ENCODE measurements around the gene PIGL. TPM values are rescaled to one million over a fixed set of nuclear protein-coding genes. Genes with fewer than 3 reads are reported as not detected.
"Not testable (repeated sequence)": the region's sequence is repeated elsewhere in the genome, so short reads cannot be mapped to it uniquely, and the experiment has no call there.

Gene PIGL
- total RNA-seq, 1 donor from 2014 or later, result 29.5 TPM

GRCh38 chr17:16293931-16294330 is 76.9 kb downstream of the PIGL start:
- Histone ChIP-seq H3K36me3 (no peaks in the 10 kb centered on the region), H3K4me3 (no peak overlapping the region), H3K27me3 (no peaks in the 10 kb centered on the region), H3K9me3 (no peaks in the 10 kb centered on the region), H3K27ac (no peak overlapping the region), H3K4me1 (no peaks in the 10 kb centered on the region)
- ATAC-seq, result no peak
- DNase-seq, result no peak
- intact Hi-C loops (cut with DNase I), result no loop called here
- no peak for TF ChIP-seq CTCF (IDR thresholded peaks at IDR 0.05)

DNA sequence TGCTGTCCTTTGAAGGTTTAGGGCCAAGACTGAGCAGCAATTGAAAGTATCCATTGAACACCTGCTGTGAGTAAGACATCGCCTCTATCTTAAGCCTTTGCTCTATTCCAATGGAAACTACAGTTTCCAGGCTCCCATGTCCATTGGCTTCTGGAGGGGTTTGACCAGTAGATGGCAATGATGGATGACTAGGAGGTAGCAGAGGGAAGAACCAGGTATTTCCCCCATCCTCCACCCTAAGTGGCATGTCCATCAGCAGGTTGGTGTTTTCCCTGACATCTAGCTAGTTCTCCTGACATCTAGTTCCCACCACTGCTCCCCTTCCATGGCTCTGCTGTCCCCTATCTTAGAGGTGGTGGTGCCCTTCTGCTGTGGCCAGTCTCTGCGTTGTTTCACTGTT is 77.5 kb downstream of the PIGL start:
- no peak for TF ChIP-seq CTCF (IDR thresholded peaks at IDR 0.05)
- intact Hi-C loops (cut with DNase I), result no loop called here
- H3K27ac ChIP-seq, result no peak overlapping the region
- no peaks in the 10 kb centered on the region for H3K27me3 ChIP-seq
- no peaks in the 10 kb centered on the region for H3K36me3 ChIP-seq
- DNase-seq (no peak), ATAC-seq (no peak)
- H3K9me3 ChIP-seq, result no peaks in the 10 kb centered on the region
- H3K4me3 ChIP-seq, result no peak overlapping the region
- no peaks in the 10 kb centered on the region for H3K4me1 ChIP-seq

DNA sequence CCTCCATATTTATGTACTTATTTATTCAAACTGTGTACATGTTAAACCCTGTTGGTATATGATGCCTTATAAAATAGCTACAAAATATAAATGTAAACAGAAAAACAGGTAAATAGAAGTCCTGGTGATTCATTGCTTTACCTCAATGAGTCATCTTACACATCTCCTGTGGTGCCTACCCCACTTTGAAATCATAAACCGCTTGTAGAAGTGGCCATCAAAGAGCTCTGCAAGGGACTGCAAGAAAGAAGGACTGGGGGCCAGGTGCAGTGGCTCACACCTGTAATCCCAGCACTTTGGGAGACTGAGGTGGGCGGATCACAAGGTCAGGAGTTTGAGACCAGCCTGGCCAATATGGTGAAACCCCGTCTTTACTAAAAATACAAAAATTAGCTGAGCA is 79.1 kb downstream of the PIGL start:
- H3K36me3 ChIP-seq; H3K4me3 ChIP-seq; H3K4me1 ChIP-seq; ATAC-seq; H3K9me3 ChIP-seq; intact Hi-C loops (cut with DNase I); DNase-seq; H3K27ac ChIP-seq; H3K27me3 ChIP-seq: not testable (repeated sequence)

GRCh38 chr17:16297367-16298139 is 80.5 kb downstream of the PIGL start:
- Histone ChIP-seq H3K36me3 (no peaks in the 10 kb centered on the region), H3K9me3 (no peaks in the 10 kb centered on the region), H3K4me1 (no peaks in the 10 kb centered on the region), H3K27ac (no peak overlapping the region), H3K27me3 (no peaks in the 10 kb centered on the region), H3K4me3 (no peak overlapping the region)
- intact Hi-C loops (cut with DNase I), result no loop called here
- no peak for TF ChIP-seq CTCF (IDR thresholded peaks at IDR 0.05)
- DNase-seq (no peak), ATAC-seq (no peak)

GRCh38 chr17:16298140-16298662 is 81.2 kb downstream of the PIGL start:
- DNase-seq (no peak), ATAC-seq (no peak)
- H3K27ac ChIP-seq, result no peak overlapping the region
- H3K36me3 ChIP-seq, result no peaks in the 10 kb centered on the region
- H3K4me3 ChIP-seq, result no peak overlapping the region
- intact Hi-C loops (cut with DNase I), result no loop called here
- H3K9me3 ChIP-seq, result no peaks in the 10 kb centered on the region
- no peaks in the 10 kb centered on the region for H3K4me1 ChIP-seq
- no peak for TF ChIP-seq CTCF (IDR thresholded peaks at IDR 0.05)
- H3K27me3 ChIP-seq, result no peaks in the 10 kb centered on the region

GRCh38 chr17:16300554-16300953 is 83.5 kb downstream of the PIGL start:
- Histone ChIP-seq H3K36me3 (no peaks in the 10 kb centered on the region), H3K4me3 (no peak overlapping the region), H3K9me3 (no peaks in the 10 kb centered on the region), H3K4me1 (no peaks in the 10 kb centered on the region), H3K27me3 (no peaks in the 10 kb centered on the region), H3K27ac (no peak overlapping the region)
- intact Hi-C loops (cut with DNase I), result no loop called here
- DNase-seq, result no peak
- ATAC-seq, result no peak
- no peak for TF ChIP-seq CTCF (IDR thresholded peaks at IDR 0.05)
